Natural killer cell (primary cell): ENCODE data around the gene DDX10. TPM values are rescaled to one million over a fixed set of nuclear protein-coding genes. Genes with fewer than 3 reads are reported as not detected.

ENCODE experiments used
- ATAC-seq, 3 donors: fragments of 150-1000 bp in 2 of 3; fragments of 200-7000 bp in 1 of 3; cut with Tn5 transposase; 1 replicate in 1 of 3; 2 replicates in 2 of 3; pipeline ENCODE4 v1.10.0; 2021; ENCODE audit warnings: mild to moderate bottlenecking in 2 of 3, moderate library complexity in 2 of 3
- DNase-seq, 2 donors: peaks; one replicate each; pipeline versions ENCODE4 v3.0.0 to v3.0.0-alpha.2; 2013 to 2021; ENCODE audit warnings: mixed read lengths in 1 of 2
- H3K27ac ChIP-seq: one replicate; pipeline ENCODE4 v1.5.1; 2013; ENCODE audit warnings: mild to moderate bottlenecking, low read length
- H3K27me3 ChIP-seq: one replicate; pipeline ENCODE4 v1.6.1; 2013; ENCODE audit warnings: low read length; ENCODE audit not compliant: control insufficient read depth, insufficient read depth
- H3K36me3 ChIP-seq: one replicate; pipeline ENCODE4 v1.6.1; 2013; ENCODE audit warnings: low read length; ENCODE audit not compliant: control insufficient read depth, insufficient read depth
- H3K4me1 ChIP-seq: one replicate; pipeline ENCODE4 v1.6.1; 2013; ENCODE audit warnings: low read length; ENCODE audit not compliant: control insufficient read depth, insufficient read depth
- H3K4me3 ChIP-seq: one replicate; pipeline ENCODE4 v1.5.1; 2013; ENCODE audit warnings: low read length
- H3K9me3 ChIP-seq: one replicate; pipeline ENCODE4 v1.6.1; 2013; ENCODE audit warnings: low read length; ENCODE audit not compliant: control insufficient read depth, insufficient read depth
- H3K27ac Mint-ChIP-seq, 2 donors: one replicate each; pipeline ENCODE4 v1.8.0; 2022; ENCODE audit warnings: mild to moderate bottlenecking in 2 of 2, mixed read lengths in 2 of 2, moderate library complexity in 1 of 2
- H3K27me3 Mint-ChIP-seq, 2 donors: one replicate each; pipeline ENCODE4 v1.8.0; 2022; ENCODE audit warnings: low read depth in 2 of 2, mixed read lengths in 2 of 2
- H3K36me3 Mint-ChIP-seq: one replicate; pipeline ENCODE4 v1.8.0; 2022; ENCODE audit warnings: mixed read lengths
- H3K4me1 Mint-ChIP-seq, 2 donors: one replicate each; pipeline ENCODE4 v1.8.0; 2022; ENCODE audit warnings: mixed read lengths in 2 of 2
- H3K4me3 Mint-ChIP-seq: one replicate; pipeline ENCODE4 v1.8.0; 2022; ENCODE audit warnings: mild to moderate bottlenecking, moderate library complexity, mixed read lengths
- H3K9me3 Mint-ChIP-seq, 2 donors: one replicate each; pipeline ENCODE4 v1.8.0; 2022; ENCODE audit warnings: mixed read lengths in 2 of 2
- WGBS: methylation state at CpG from one replicate; pipeline ENCODE4 v1.1.7; 2013; ENCODE audit warnings: missing lambda C conversion rate; ENCODE audit not compliant: insufficient coverage; 5-methylcytosine and 5-hydroxymethylcytosine counted together
- intact Hi-C: fragments of 100-400 bp; cut with micrococcal nuclease; formaldehyde crosslinking; loops from one replicate; pipeline ENCODE4 v1.14.2; 2022
- total RNA-seq, 4 donors: library from RNA; stranded (reverse); fragments of 120-200 nt in 1 of 4; gene quantifications; one replicate each; pipeline versions ENCODE4 v1.2.3 to v1.2.4, GENCODE V29; 2013 to 2022
- TF ChIP-seq, protein P1 (sequence below): fragments of 200-600 bp; IDR thresholded peaks from one replicate; pipeline ENCODE4 v1.8.0; 2022; ENCODE audit warnings: antibody characterized with exemption

The DDX10 gene
- total RNA-seq, 3 donors from 2014 or later (not counting 1 experiment from before 2014, with no cell fraction given): 23.4 to 30.9 (median 24.9) TPM

DNA sequence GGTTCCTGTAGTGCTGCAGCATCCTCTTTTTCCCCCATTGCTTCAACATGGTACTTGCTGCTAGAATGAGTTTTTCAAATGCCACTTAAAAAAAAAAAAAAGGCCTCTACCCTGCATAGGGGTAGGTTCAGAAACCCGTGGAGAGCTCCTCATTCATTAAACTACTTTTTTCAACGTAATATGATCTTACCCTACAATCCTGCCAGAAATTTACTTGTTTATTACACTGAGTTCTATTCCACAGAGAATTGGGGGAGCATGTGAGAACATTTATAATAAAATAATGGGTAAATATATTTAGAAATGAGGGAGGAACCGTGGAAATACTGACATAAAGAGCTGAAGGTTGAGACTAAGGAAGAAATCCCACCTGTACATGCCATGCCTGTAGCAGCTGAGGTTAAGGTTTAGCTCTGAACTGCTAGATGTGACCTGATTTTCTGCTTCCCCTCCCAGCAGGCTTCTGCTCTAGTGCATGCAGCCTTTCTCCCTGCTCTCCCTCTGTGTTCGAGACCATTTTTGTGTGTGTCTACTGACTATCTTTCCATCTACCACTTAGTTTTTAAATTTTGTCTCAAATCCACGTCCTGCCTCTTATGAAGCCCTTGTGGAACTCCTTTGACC, 225.7 kb downstream of the DDX10 start:
- H3K9me3 Mint-ChIP-seq: no peaks in the 10 kb centered on the region
- TF ChIP-seq, protein P1, sequence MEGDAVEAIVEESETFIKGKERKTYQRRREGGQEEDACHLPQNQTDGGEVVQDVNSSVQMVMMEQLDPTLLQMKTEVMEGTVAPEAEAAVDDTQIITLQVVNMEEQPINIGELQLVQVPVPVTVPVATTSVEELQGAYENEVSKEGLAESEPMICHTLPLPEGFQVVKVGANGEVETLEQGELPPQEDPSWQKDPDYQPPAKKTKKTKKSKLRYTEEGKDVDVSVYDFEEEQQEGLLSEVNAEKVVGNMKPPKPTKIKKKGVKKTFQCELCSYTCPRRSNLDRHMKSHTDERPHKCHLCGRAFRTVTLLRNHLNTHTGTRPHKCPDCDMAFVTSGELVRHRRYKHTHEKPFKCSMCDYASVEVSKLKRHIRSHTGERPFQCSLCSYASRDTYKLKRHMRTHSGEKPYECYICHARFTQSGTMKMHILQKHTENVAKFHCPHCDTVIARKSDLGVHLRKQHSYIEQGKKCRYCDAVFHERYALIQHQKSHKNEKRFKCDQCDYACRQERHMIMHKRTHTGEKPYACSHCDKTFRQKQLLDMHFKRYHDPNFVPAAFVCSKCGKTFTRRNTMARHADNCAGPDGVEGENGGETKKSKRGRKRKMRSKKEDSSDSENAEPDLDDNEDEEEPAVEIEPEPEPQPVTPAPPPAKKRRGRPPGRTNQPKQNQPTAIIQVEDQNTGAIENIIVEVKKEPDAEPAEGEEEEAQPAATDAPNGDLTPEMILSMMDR: no peak
- no peak for ATAC-seq

DNA sequence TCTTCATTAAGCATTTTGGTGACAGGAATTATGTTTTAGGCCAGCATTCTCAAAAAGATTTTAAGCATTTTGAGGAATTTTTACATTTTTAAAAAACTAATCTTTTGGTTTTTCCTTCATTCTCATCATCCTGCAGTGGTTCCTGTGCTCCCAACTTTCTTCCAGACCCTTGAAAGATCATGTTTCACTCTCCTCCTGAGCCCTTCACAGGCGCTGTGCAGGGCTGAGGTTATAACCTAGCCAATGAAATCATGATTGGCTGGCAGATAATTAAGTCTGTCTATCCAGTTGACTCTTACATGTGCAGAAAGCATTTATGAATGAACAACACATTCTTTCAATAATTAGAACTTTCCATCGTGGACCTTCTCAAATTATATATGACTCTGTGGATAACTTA, 226.3 kb downstream of the DDX10 start:
- 90% methylated on average over 1 of the region's 2 CpGs for WGBS
- DNase-seq (no peak), ATAC-seq (no peak)
- Mint-ChIP-seq H3K27ac (no peak overlapping the region), H3K4me1 (peaks cover 19 to 20% of the 10 kb centered on the region in 2 donors), H3K36me3 (no peaks in the 10 kb centered on the region), H3K4me3 (no peak overlapping the region), H3K27me3 (no peaks in the 10 kb centered on the region), H3K9me3 (no peaks in the 10 kb centered on the region)
- Histone ChIP-seq H3K36me3 (no peaks in the 10 kb centered on the region), H3K27ac (no peak overlapping the region), H3K9me3 (no peaks in the 10 kb centered on the region), H3K27me3 (no peaks in the 10 kb centered on the region), H3K4me1 (peaks cover 3% of the 10 kb centered on the region), H3K4me3 (no peak overlapping the region)
- intact Hi-C loops: no loop called here
- TF ChIP-seq, protein P1: no peak

More for the DNA sequence above, 225.7 kb downstream of the DDX10 start:
- Histone ChIP-seq H3K4me1 (peaks cover 3% of the 10 kb centered on the region), H3K27ac (no peak overlapping the region), H3K27me3 (no peaks in the 10 kb centered on the region), H3K9me3 (no peaks in the 10 kb centered on the region), H3K36me3 (no peaks in the 10 kb centered on the region), H3K4me3 (no peak overlapping the region)
- Mint-ChIP-seq H3K27me3 (no peaks in the 10 kb centered on the region), H3K36me3 (no peaks in the 10 kb centered on the region), H3K27ac (no peak overlapping the region), H3K4me3 (no peak overlapping the region), H3K4me1 (peaks cover 14% of the 10 kb centered on the region in 2 donors)
- intact Hi-C loops: no loop called here
- WGBS: 88% methylated on average over 3 of the region's 5 CpGs
- DNase-seq: no peak

DNA sequence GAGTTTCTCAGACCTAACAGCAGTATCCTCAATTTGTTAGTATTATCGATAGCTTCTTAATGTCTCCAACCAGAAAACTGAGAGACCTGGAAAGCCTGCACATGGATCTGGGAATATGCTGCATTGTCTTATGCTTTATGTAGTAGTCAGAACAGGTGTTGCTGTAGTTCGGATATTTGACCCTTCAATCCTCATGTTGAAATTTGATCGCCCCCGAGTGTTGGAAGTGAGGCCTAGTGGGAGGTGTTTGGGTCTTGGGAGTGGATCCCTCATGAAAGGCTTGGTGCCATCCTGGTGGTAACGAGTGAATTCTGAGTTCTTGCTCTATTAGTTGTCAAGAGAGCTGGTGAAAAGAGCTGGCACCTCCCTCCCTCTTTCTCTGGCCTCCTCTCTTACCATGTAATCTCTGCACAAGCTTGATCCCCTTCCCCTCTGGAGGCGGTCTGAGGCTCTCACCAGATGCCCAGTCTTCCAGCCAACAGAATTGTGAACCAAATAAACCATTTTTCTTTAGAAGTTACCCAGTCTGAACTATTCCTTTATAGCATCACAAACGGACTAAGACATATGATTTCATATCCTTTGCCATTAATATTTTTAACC, 227.1 kb downstream of the DDX10 start:
- no peak for DNase-seq
- no peaks in the 10 kb centered on the region for H3K9me3 Mint-ChIP-seq
- ATAC-seq: no peak
- peaks cover 26 to 28% of the 10 kb centered on the region in 2 donors for H3K4me1 Mint-ChIP-seq
- Histone ChIP-seq H3K27ac (no peak overlapping the region), H3K9me3 (no peaks in the 10 kb centered on the region), H3K4me3 (no peak overlapping the region), H3K36me3 (no peaks in the 10 kb centered on the region), H3K4me1 (peaks cover 3% of the 10 kb centered on the region), H3K27me3 (no peaks in the 10 kb centered on the region)
- no peak overlapping the region for H3K4me3 Mint-ChIP-seq
- no peaks in the 10 kb centered on the region for H3K36me3 Mint-ChIP-seq
- H3K27ac Mint-ChIP-seq: no peak overlapping the region
- H3K27me3 Mint-ChIP-seq: no peaks in the 10 kb centered on the region
- TF ChIP-seq, protein P1: no peak
- intact Hi-C loops: no loop called here
- WGBS: 97% methylated on average over 7 of the region's 7 CpGs
